Astrocyte of the cerebellum (primary cell): Measurements from ENCODE around the gene PCDHB14.

Experiments used
- DNase-seq: peaks from one replicate; pipeline ENCODE4 v3.0.0-alpha.2; 2011; ENCODE audit warnings: low read depth
- H3K4me3 ChIP-seq: 2 replicates; pipeline ENCODE4 v1.5.1; 2011; ENCODE audit warnings: mild to moderate bottlenecking, low read depth, low read length, moderate library complexity
- CTCF ChIP-seq: IDR thresholded peaks from 2 replicates; pipeline ENCODE4 v1.5.1; 2012; ENCODE audit warnings: low read length, low read depth, moderate library complexity, mild to moderate bottlenecking; ENCODE audit errors: missing control alignments
- in situ Hi-C: cut with HindIII; loops from 2 replicates; pipeline ENCODE4 v1.10.0; 2017; ENCODE audit warnings: low sequenced_read_pairs

Gene PCDHB14

GRCh38 chr5:141260458-141261237 lies 37.5 kb downstream of the PCDHB14 start:
- in situ Hi-C loops = no loop called here
- DNase-seq = no peak
- no peak overlapping the region for H3K4me3 ChIP-seq
- no peak for TF ChIP-seq CTCF

GRCh38 chr5:141261238-141261546 lies 38.0 kb downstream of the PCDHB14 start:
- no peak for DNase-seq
- in situ Hi-C loops = no loop called here
- no peak overlapping the region for H3K4me3 ChIP-seq
- no peak for TF ChIP-seq CTCF

GRCh38 chr5:141269195-141269594 lies 46.1 kb downstream of the PCDHB14 start:
- in situ Hi-C loops = no loop called here
- no peak overlapping the region for H3K4me3 ChIP-seq
- no peak for DNase-seq
- no peak for TF ChIP-seq CTCF

GRCh38 chr5:141272906-141273305 lies 49.8 kb downstream of the PCDHB14 start:
- DNase-seq = no peak
- H3K4me3 ChIP-seq = no peak overlapping the region
- no peak for TF ChIP-seq CTCF
- in situ Hi-C loops = no loop called here
